Activated CD4-positive, alpha-beta memory T cell treated with anti-CD3 and anti-CD28 coated beads for 36 hours (primary cell): ENCODE results near the gene SOAT1. TPM values are rescaled to one million over a fixed set of nuclear protein-coding genes. Genes with fewer than 3 reads are reported as not detected.

Source experiments
- CTCF ChIA-PET: fragments of 350-600 bp; sonication (Branson Sonifier 250); formaldehyde crosslinking; loops from one replicate; lab custom pipeline; 2021; ENCODE audit warnings: antibody characterized with exemption, inconsistent platforms; lab: Charles Lee
- POLR2A ChIA-PET: fragments of 350-600 bp; sonication (Branson Sonifier 250); formaldehyde crosslinking; loops from one replicate; lab custom pipeline; 2021; ENCODE audit warnings: antibody characterized with exemption; lab: Charles Lee
- DNase-seq: peaks from one replicate; pipeline ENCODE4 v3.0.0-alpha.2; 2020
- H3K27ac Mint-ChIP-seq: one replicate; pipeline ENCODE4 v1.8.0; 2021; ENCODE audit warnings: mixed read lengths
- H3K27me3 Mint-ChIP-seq: one replicate; pipeline ENCODE4 v1.8.0; 2021; ENCODE audit warnings: mixed read lengths
- H3K36me3 Mint-ChIP-seq: one replicate; pipeline ENCODE4 v1.8.0; 2021; ENCODE audit warnings: mixed read lengths
- H3K4me1 Mint-ChIP-seq: one replicate; pipeline ENCODE4 v1.8.0; 2021; ENCODE audit warnings: low read depth, mixed read lengths
- H3K4me3 Mint-ChIP-seq: one replicate; pipeline ENCODE4 v1.8.0; 2021; ENCODE audit warnings: mild to moderate bottlenecking, mixed read lengths
- H3K9me3 Mint-ChIP-seq: one replicate; pipeline ENCODE4 v1.8.0; 2021; ENCODE audit warnings: mixed read lengths
- intact Hi-C: fragments of 100-400 bp; cut with micrococcal nuclease; formaldehyde crosslinking; loops from one replicate; pipeline ENCODE4 v1.15.1; 2023
- total RNA-seq, 2 experiments: library from RNA; stranded (reverse); gene quantifications; one replicate each; pipeline ENCODE4 v1.2.3, GENCODE V29; 2021

SOAT1 gene
- total RNA-seq, 2 experiments from 2014 or later, result 37.8 to 42.9 TPM

GRCh38 chr1:179310721-179311120, 17.1 kb downstream of the SOAT1 start:
- H3K4me1 Mint-ChIP-seq, result peaks cover 20% of the 10 kb centered on the region
- no peak overlapping the region for H3K27ac Mint-ChIP-seq
- ChIA-PET CTCF (interaction anchor here (0.7 to 0.8 kb wide), 2 partner anchors 10 to 398 kb away, joined by 3 to 5 read pairs; no protein-coding TSS in a partner anchor), POLR2A (interaction anchor here (1.0 kb wide), 1 partner anchor 16 kb away, joined by 3 read pairs; no protein-coding TSS in a partner anchor)
- H3K9me3 Mint-ChIP-seq, result no peaks in the 10 kb centered on the region
- intact Hi-C loops, result loop anchor here (1.0 kb wide), 1 partner anchor 11 kb away; no protein-coding TSS in a partner anchor
- H3K27me3 Mint-ChIP-seq, result no peaks in the 10 kb centered on the region
- H3K36me3 Mint-ChIP-seq, result peaks cover 16% of the 10 kb centered on the region
- no peak for DNase-seq
- H3K4me3 Mint-ChIP-seq, result no peak overlapping the region

- H3K36me3 Mint-ChIP-seq, result peaks cover 14% of the 10 kb centered on the region
Measured at GRCh38 chr1:179311149-179311700, 17.6 kb downstream of the SOAT1 start.

GRCh38 chr1:179313004-179313403, 19.4 kb downstream of the SOAT1 start:
- DNase-seq, result no peak
- CTCF ChIA-PET, result no interaction called here
- Mint-ChIP-seq H3K36me3 (peaks cover 11% of the 10 kb centered on the region), H3K9me3 (no peaks in the 10 kb centered on the region), H3K27me3 (no peaks in the 10 kb centered on the region), H3K27ac (no peak overlapping the region), H3K4me1 (peaks cover 26% of the 10 kb centered on the region), H3K4me3 (no peak overlapping the region)
- intact Hi-C loops, result no loop called here
- POLR2A ChIA-PET, result no interaction called here

More at GRCh38 chr1:179311149-179311700, 17.6 kb downstream of the SOAT1 start:
- CTCF ChIA-PET, result interaction anchor here (0.8 kb wide), 1 partner anchor 10 kb away, joined by 5 read pairs; no protein-coding TSS in a partner anchor
- Mint-ChIP-seq H3K4me1 (peaks cover 17% of the 10 kb centered on the region), H3K27me3 (no peaks in the 10 kb centered on the region), H3K27ac (no peak overlapping the region), H3K4me3 (no peak overlapping the region), H3K9me3 (no peaks in the 10 kb centered on the region)
- intact Hi-C loops, result no loop called here
- POLR2A ChIA-PET, result interaction anchor here (0.6 to 1.0 kb wide), 2 partner anchors 17 to 18 kb away, joined by 3 to 4 read pairs; no protein-coding TSS in a partner anchor
- DNase-seq, result no peak

- ChIA-PET POLR2A (no interaction called here), CTCF (no interaction called here)
- intact Hi-C loops, result loop anchor here (5.0 kb wide), 1 partner anchor 52 kb away; the partner anchor contains the start of gene AXDND1
- peaks cover 14% of the 10 kb centered on the region for H3K36me3 Mint-ChIP-seq
- H3K27me3 Mint-ChIP-seq, result no peaks in the 10 kb centered on the region
- no peak overlapping the region for H3K4me3 Mint-ChIP-seq
- H3K9me3 Mint-ChIP-seq, result no peaks in the 10 kb centered on the region
- H3K4me1 Mint-ChIP-seq, result peaks cover 35% of the 10 kb centered on the region
- no peak overlapping the region for H3K27ac Mint-ChIP-seq
- DNase-seq, result no peak
Measured at GRCh38 chr1:179314928-179315327, 21.3 kb downstream of the SOAT1 start.

GRCh38 chr1:179318491-179318890, 24.9 kb downstream of the SOAT1 start:
- Mint-ChIP-seq H3K4me3 (no peak overlapping the region), H3K27me3 (no peaks in the 10 kb centered on the region), H3K27ac (no peak overlapping the region), H3K4me1 (peaks cover 40% of the 10 kb centered on the region), H3K9me3 (no peaks in the 10 kb centered on the region), H3K36me3 (peaks cover 27% of the 10 kb centered on the region)
- intact Hi-C loops, result loop anchor here (5.0 kb wide), 1 partner anchor 49 kb away; the partner anchor contains the start of gene AXDND1
- DNase-seq, result no peak
- ChIA-PET CTCF (interaction anchor here (0.8 kb wide), 1 partner anchor 239 kb away, joined by 3 read pairs; no protein-coding TSS in a partner anchor), POLR2A (no interaction called here)

GRCh38 chr1:179321533-179322216, 28.1 kb downstream of the SOAT1 start:
- Mint-ChIP-seq H3K36me3 (peaks cover 35% of the 10 kb centered on the region), H3K4me3 (no peak overlapping the region), H3K4me1 (peaks cover 36% of the 10 kb centered on the region), H3K27me3 (no peaks in the 10 kb centered on the region), H3K27ac (no peak overlapping the region), H3K9me3 (no peaks in the 10 kb centered on the region)
- DNase-seq, result no peak
- POLR2A ChIA-PET, result no interaction called here
- CTCF ChIA-PET, result no interaction called here
- intact Hi-C loops, result no loop called here

GRCh38 chr1:179322557-179322956, 29.0 kb downstream of the SOAT1 start:
- no peak for DNase-seq
- Mint-ChIP-seq H3K27ac (no peak overlapping the region), H3K27me3 (no peaks in the 10 kb centered on the region), H3K36me3 (peaks cover 40% of the 10 kb centered on the region), H3K9me3 (no peaks in the 10 kb centered on the region), H3K4me3 (no peak overlapping the region), H3K4me1 (peaks cover 33% of the 10 kb centered on the region)
- ChIA-PET CTCF (no interaction called here), POLR2A (no interaction called here)
- intact Hi-C loops, result no loop called here

GRCh38 chr1:179323436-179323835, 29.8 kb downstream of the SOAT1 start:
- Mint-ChIP-seq H3K4me1 (peaks cover 24% of the 10 kb centered on the region), H3K9me3 (no peaks in the 10 kb centered on the region), H3K27ac (no peak overlapping the region), H3K4me3 (no peak overlapping the region), H3K27me3 (no peaks in the 10 kb centered on the region), H3K36me3 (peaks cover 42% of the 10 kb centered on the region)
- POLR2A ChIA-PET, result no interaction called here
- DNase-seq, result no peak
- CTCF ChIA-PET, result no interaction called here
- intact Hi-C loops, result no loop called here

GRCh38 chr1:179325836-179326235, 32.2 kb downstream of the SOAT1 start:
- Mint-ChIP-seq H3K27me3 (no peaks in the 10 kb centered on the region), H3K9me3 (no peaks in the 10 kb centered on the region), H3K36me3 (peaks cover 43% of the 10 kb centered on the region), H3K27ac (no peak overlapping the region), H3K4me3 (no peak overlapping the region), H3K4me1 (peaks cover 22% of the 10 kb centered on the region)
- intact Hi-C loops, result no loop called here
- no peak for DNase-seq
- ChIA-PET POLR2A (no interaction called here), CTCF (no interaction called here)

GRCh38 chr1:179326746-179327145, 33.1 kb downstream of the SOAT1 start:
- intact Hi-C loops, result no loop called here
- no peak overlapping the region for H3K27ac Mint-ChIP-seq
- no peaks in the 10 kb centered on the region for H3K27me3 Mint-ChIP-seq
- CTCF ChIA-PET, result interaction anchor here (0.6 kb wide), 1 partner anchor 10 kb away, joined by 5 read pairs; no protein-coding TSS in a partner anchor
- POLR2A ChIA-PET, result no interaction called here
- no peak overlapping the region for H3K4me3 Mint-ChIP-seq
- H3K9me3 Mint-ChIP-seq, result no peaks in the 10 kb centered on the region
- H3K4me1 Mint-ChIP-seq, result peaks cover 17% of the 10 kb centered on the region
- peaks cover 35% of the 10 kb centered on the region for H3K36me3 Mint-ChIP-seq
- DNase-seq, result no peak

- ChIA-PET POLR2A (no interaction called here), CTCF (interaction anchor here (0.6 kb wide), 1 partner anchor 10 kb away, joined by 5 read pairs; no protein-coding TSS in a partner anchor)
- no peak for DNase-seq
- no peaks in the 10 kb centered on the region for H3K27me3 Mint-ChIP-seq
- intact Hi-C loops, result no loop called here
- H3K36me3 Mint-ChIP-seq, result peaks cover 32% of the 10 kb centered on the region
- no peak overlapping the region for H3K4me3 Mint-ChIP-seq
- H3K4me1 Mint-ChIP-seq, result peaks cover 15% of the 10 kb centered on the region
- H3K9me3 Mint-ChIP-seq, result no peaks in the 10 kb centered on the region
- no peak overlapping the region for H3K27ac Mint-ChIP-seq
Measured at GRCh38 chr1:179327196-179327595, 33.6 kb downstream of the SOAT1 start.

GRCh38 chr1:179327679-179328078, 34.1 kb downstream of the SOAT1 start:
- CTCF ChIA-PET, result interaction anchor here (1.2 kb wide), 1 partner anchor 560 kb away, joined by 5 read pairs; no protein-coding TSS in a partner anchor
- H3K9me3 Mint-ChIP-seq, result no peaks in the 10 kb centered on the region
- peaks cover 10% of the 10 kb centered on the region for H3K4me1 Mint-ChIP-seq
- POLR2A ChIA-PET, result no interaction called here
- no peak overlapping the region for H3K27ac Mint-ChIP-seq
- no peak for DNase-seq
- H3K36me3 Mint-ChIP-seq, result peaks cover 27% of the 10 kb centered on the region
- no peaks in the 10 kb centered on the region for H3K27me3 Mint-ChIP-seq
- no peak overlapping the region for H3K4me3 Mint-ChIP-seq
- intact Hi-C loops, result no loop called here
